ENCODE results near the gene MRPS24.

Gene MRPS24

GRCh38 chr7:43876241-43876640 is 6.9 kb upstream of the MRPS24 start:
- peaks cover 67% of the 10 kb centered on the region for H3K36me3 ChIP-seq (ENCODE audit: insufficient read depth, low read length)
- no peak overlapping the region for H3K4me3 ChIP-seq (ENCODE audit: low read length)
- H3K4me2 ChIP-seq (ENCODE audit: low read length), result no peak overlapping the region
- peaks cover 49% of the 10 kb centered on the region for H3K4me1 ChIP-seq (ENCODE audit: control insufficient read depth, insufficient read depth, low read length)
- no peaks in the 10 kb centered on the region for H3K27me3 ChIP-seq (ENCODE audit: control insufficient read depth, insufficient read depth, low read length)
- no peak overlapping the region for H3K9ac ChIP-seq (ENCODE audit: low read depth, low read length)
- no peaks in the 10 kb centered on the region for H3K9me3 ChIP-seq (replicated peaks; ENCODE audit: low read length)

GRCh38 chr7:43873300-43873699 is 4.0 kb upstream of the MRPS24 start:
- Histone ChIP-seq H3K4me1 (ENCODE audit: control insufficient read depth, insufficient read depth, low read length) (peaks cover 42% of the 10 kb centered on the region), H3K36me3 (ENCODE audit: insufficient read depth, low read length) (peaks cover 41% of the 10 kb centered on the region), H3K9me3 (replicated peaks; ENCODE audit: low read length) (no peaks in the 10 kb centered on the region), H3K4me3 (ENCODE audit: low read length) (peak overlapping the region; percentile 48), H3K4me2 (ENCODE audit: low read length) (peak overlapping the region; percentile 66), H3K9ac (ENCODE audit: low read depth, low read length) (peak overlapping the region; percentile 68), H3K27me3 (ENCODE audit: control insufficient read depth, insufficient read depth, low read length) (no peaks in the 10 kb centered on the region)

GRCh38 chr7:43872406-43873110 is 3.2 kb upstream of the MRPS24 start:
- no peaks in the 10 kb centered on the region for H3K9me3 ChIP-seq (replicated peaks; ENCODE audit: low read length)
- H3K36me3 ChIP-seq (ENCODE audit: insufficient read depth, low read length), result peaks cover 34% of the 10 kb centered on the region
- no peaks in the 10 kb centered on the region for H3K27me3 ChIP-seq (ENCODE audit: control insufficient read depth, insufficient read depth, low read length)
- H3K9ac ChIP-seq (ENCODE audit: low read depth, low read length), result peak overlapping the region; percentile 68
- H3K4me1 ChIP-seq (ENCODE audit: control insufficient read depth, insufficient read depth, low read length), result peaks cover 46% of the 10 kb centered on the region
- peak overlapping the region; percentile 66 for H3K4me2 ChIP-seq (ENCODE audit: low read length)
- peak overlapping the region; percentile 48 for H3K4me3 ChIP-seq (ENCODE audit: low read length)

- peaks cover 46% of the 10 kb centered on the region for H3K4me1 ChIP-seq (ENCODE audit: control insufficient read depth, insufficient read depth, low read length)
- no peaks in the 10 kb centered on the region for H3K27me3 ChIP-seq (ENCODE audit: control insufficient read depth, insufficient read depth, low read length)
- H3K4me3 ChIP-seq (ENCODE audit: low read length), result no peak overlapping the region
- H3K9me3 ChIP-seq (replicated peaks; ENCODE audit: low read length), result no peaks in the 10 kb centered on the region
- no peak overlapping the region for H3K9ac ChIP-seq (ENCODE audit: low read depth, low read length)
- H3K4me2 ChIP-seq (ENCODE audit: low read length), result no peak overlapping the region
- H3K36me3 ChIP-seq (ENCODE audit: insufficient read depth, low read length), result peaks cover 30% of the 10 kb centered on the region
These were observed 1.7 kb upstream of the MRPS24 start for GRCh38 chr7:43871064-43871463.

- Histone ChIP-seq H3K4me3 (ENCODE audit: low read length) (peak overlapping the region; percentile 93), H3K9me3 (replicated peaks; ENCODE audit: low read length) (no peaks in the 10 kb centered on the region), H3K36me3 (ENCODE audit: insufficient read depth, low read length) (peaks cover 29% of the 10 kb centered on the region), H3K4me1 (ENCODE audit: control insufficient read depth, insufficient read depth, low read length) (peaks cover 46% of the 10 kb centered on the region), H3K4me2 (ENCODE audit: low read length) (peak overlapping the region; percentile 98), H3K27me3 (ENCODE audit: control insufficient read depth, insufficient read depth, low read length) (no peaks in the 10 kb centered on the region), H3K9ac (ENCODE audit: low read depth, low read length) (peak overlapping the region; percentile 98)
These were observed 999 bp upstream of the MRPS24 start for GRCh38 chr7:43870316-43870715.

GRCh38 chr7:43869867-43870240 is 537 bp upstream of the MRPS24 start:
- Histone ChIP-seq H3K4me1 (ENCODE audit: control insufficient read depth, insufficient read depth, low read length) (peaks cover 46% of the 10 kb centered on the region), H3K9ac (ENCODE audit: low read depth, low read length) (peak overlapping the region; percentile 98), H3K4me3 (ENCODE audit: low read length) (peak overlapping the region; percentile 93), H3K9me3 (replicated peaks; ENCODE audit: low read length) (no peaks in the 10 kb centered on the region), H3K27me3 (ENCODE audit: control insufficient read depth, insufficient read depth, low read length) (no peaks in the 10 kb centered on the region), H3K36me3 (ENCODE audit: insufficient read depth, low read length) (peaks cover 27% of the 10 kb centered on the region), H3K4me2 (ENCODE audit: low read length) (peak overlapping the region; percentile 98)

- Histone ChIP-seq H3K36me3 (ENCODE audit: insufficient read depth, low read length) (peaks cover 20% of the 10 kb centered on the region), H3K9ac (ENCODE audit: low read depth, low read length) (peak overlapping the region; percentile 98), H3K9me3 (replicated peaks; ENCODE audit: low read length) (no peaks in the 10 kb centered on the region), H3K4me2 (ENCODE audit: low read length) (peak overlapping the region; percentile 94), H3K4me1 (ENCODE audit: control insufficient read depth, insufficient read depth, low read length) (peaks cover 39% of the 10 kb centered on the region), H3K27me3 (ENCODE audit: control insufficient read depth, insufficient read depth, low read length) (no peaks in the 10 kb centered on the region), H3K4me3 (ENCODE audit: low read length) (peak overlapping the region; percentile 93)
These were observed 674 bp downstream of the MRPS24 start for GRCh38 chr7:43868681-43869005.

GRCh38 chr7:43868181-43868580 is 1.1 kb downstream of the MRPS24 start:
- Histone ChIP-seq H3K4me1 (ENCODE audit: control insufficient read depth, insufficient read depth, low read length) (peaks cover 35% of the 10 kb centered on the region), H3K27me3 (ENCODE audit: control insufficient read depth, insufficient read depth, low read length) (no peaks in the 10 kb centered on the region), H3K36me3 (ENCODE audit: insufficient read depth, low read length) (peaks cover 20% of the 10 kb centered on the region)

GRCh38 chr7:43865277-43865676 is 4.0 kb downstream of the MRPS24 start:
- Histone ChIP-seq H3K4me1 (ENCODE audit: control insufficient read depth, insufficient read depth, low read length) (peaks cover 11% of the 10 kb centered on the region), H3K4me2 (ENCODE audit: low read length) (no peak overlapping the region), H3K9ac (ENCODE audit: low read depth, low read length) (no peak overlapping the region), H3K9me3 (replicated peaks; ENCODE audit: low read length) (no peaks in the 10 kb centered on the region), H3K27me3 (ENCODE audit: control insufficient read depth, insufficient read depth, low read length) (peaks cover 4% of the 10 kb centered on the region), H3K36me3 (ENCODE audit: insufficient read depth, low read length) (peaks cover 20% of the 10 kb centered on the region), H3K4me3 (ENCODE audit: low read length) (no peak overlapping the region)

More at GRCh38 chr7:43868181-43868580, 1.1 kb downstream of the MRPS24 start:
- H3K9me3 ChIP-seq (replicated peaks; ENCODE audit: low read length), result no peaks in the 10 kb centered on the region
- peak overlapping the region; percentile 94 for H3K4me2 ChIP-seq (ENCODE audit: low read length)
- H3K9ac ChIP-seq (ENCODE audit: low read depth, low read length), result peak overlapping the region; percentile 98
- H3K4me3 ChIP-seq (ENCODE audit: low read length), result peak overlapping the region; percentile 93

GRCh38 chr7:43864126-43864525 is 5.2 kb downstream of the MRPS24 start:
- Histone ChIP-seq H3K4me3 (ENCODE audit: low read length) (no peak overlapping the region), H3K9me3 (replicated peaks; ENCODE audit: low read length) (no peaks in the 10 kb centered on the region), H3K4me1 (ENCODE audit: control insufficient read depth, insufficient read depth, low read length) (peaks cover 7% of the 10 kb centered on the region), H3K4me2 (ENCODE audit: low read length) (no peak overlapping the region), H3K9ac (ENCODE audit: low read depth, low read length) (no peak overlapping the region), H3K36me3 (ENCODE audit: insufficient read depth, low read length) (peaks cover 20% of the 10 kb centered on the region), H3K27me3 (ENCODE audit: control insufficient read depth, insufficient read depth, low read length) (peaks cover 4% of the 10 kb centered on the region)

- H3K4me1 ChIP-seq (ENCODE audit: control insufficient read depth, insufficient read depth, low read length), result no peaks in the 10 kb centered on the region
These were observed 12.3 kb downstream of the MRPS24 start for GRCh38 chr7:43856996-43857395.

GRCh38 chr7:43856316-43856715 is 13.0 kb downstream of the MRPS24 start:
- no peaks in the 10 kb centered on the region for H3K36me3 ChIP-seq (ENCODE audit: insufficient read depth, low read length)
- no peaks in the 10 kb centered on the region for H3K27me3 ChIP-seq (ENCODE audit: control insufficient read depth, insufficient read depth, low read length)
- no peak overlapping the region for H3K9ac ChIP-seq (ENCODE audit: low read depth, low read length)
- H3K4me3 ChIP-seq (ENCODE audit: low read length), result no peak overlapping the region
- H3K9me3 ChIP-seq (replicated peaks; ENCODE audit: low read length), result no peaks in the 10 kb centered on the region
- no peaks in the 10 kb centered on the region for H3K4me1 ChIP-seq (ENCODE audit: control insufficient read depth, insufficient read depth, low read length)
- no peak overlapping the region for H3K4me2 ChIP-seq (ENCODE audit: low read length)

More at GRCh38 chr7:43856996-43857395, 12.3 kb downstream of the MRPS24 start:
- H3K4me3 ChIP-seq (ENCODE audit: low read length), result no peak overlapping the region
- no peaks in the 10 kb centered on the region for H3K27me3 ChIP-seq (ENCODE audit: control insufficient read depth, insufficient read depth, low read length)
- no peaks in the 10 kb centered on the region for H3K36me3 ChIP-seq (ENCODE audit: insufficient read depth, low read length)
- no peak overlapping the region for H3K9ac ChIP-seq (ENCODE audit: low read depth, low read length)
- H3K9me3 ChIP-seq (replicated peaks; ENCODE audit: low read length), result no peaks in the 10 kb centered on the region
- H3K4me2 ChIP-seq (ENCODE audit: low read length), result no peak overlapping the region
